Keratinocyte (primary cell): ENCODE data around the gene GP1BB. TPM values are rescaled to one million over a fixed set of nuclear protein-coding genes. Genes with fewer than 3 reads are reported as not detected.

Experiments
- DNase-seq: peaks from one replicate; pipeline ENCODE4 v3.0.0-alpha.2; 2011; ENCODE audit warnings: low read depth, missing footprints, low spot score
- FAIRE-seq: peaks from 2 replicates; lab custom pipeline; 2011; peaks lifted over from hg19 to GRCh38; lab: Jason Lieb, UNC
- H2AFZ ChIP-seq: 2 replicates; pipeline ENCODE4 v1.6.0; 2012; ENCODE audit warnings: low read length, control low read depth, inconsistent platforms; ENCODE audit not compliant: control insufficient read depth
- H3K27ac ChIP-seq: 2 replicates; pipeline ENCODE4 v1.5.1; 2011; ENCODE audit warnings: low read length; ENCODE audit not compliant: control insufficient read depth, insufficient read depth
- H3K27me3 ChIP-seq: 3 replicates; pipeline ENCODE4 v1.6.0; 2011; ENCODE audit warnings: low read length; ENCODE audit not compliant: control insufficient read depth, insufficient read depth; ENCODE audit errors: extremely low read depth
- H3K36me3 ChIP-seq, 2 experiments: 2 replicates in 1 of 2; 3 replicates in 1 of 2; pipeline ENCODE4 v1.5.1; 2011; ENCODE audit warnings: low read length in 2 of 2, mild to moderate bottlenecking in 1 of 2; ENCODE audit not compliant: control insufficient read depth in 2 of 2, insufficient read depth in 2 of 2; ENCODE audit errors: extremely low read depth in 1 of 2
- H3K4me1 ChIP-seq: 3 replicates; pipeline ENCODE4 v1.5.1; 2011; ENCODE audit warnings: low read length; ENCODE audit not compliant: control insufficient read depth, insufficient read depth; ENCODE audit errors: extremely low read depth
- H3K4me2 ChIP-seq: 3 replicates; pipeline ENCODE4 v1.6.0; 2011; ENCODE audit warnings: low read depth, low read length; ENCODE audit not compliant: control insufficient read depth, insufficient read depth; ENCODE audit errors: extremely low read depth
- H3K4me3 ChIP-seq, 3 experiments: fragments of 200-600 bp in 1 of 3; sonication (generic) in 1 of 3; 2 replicates in 2 of 3; 3 replicates in 1 of 3; pipeline ENCODE4 v1.5.1; 2011 to 2016; ENCODE audit warnings: low read length in 3 of 3, mild to moderate bottlenecking in 3 of 3, control low read depth in 2 of 3, inconsistent platforms in 1 of 3, low read depth in 1 of 3, mixed read lengths in 1 of 3, mixed run types in 1 of 3, moderate library complexity in 1 of 3; ENCODE audit not compliant: control insufficient read depth in 2 of 3, insufficient read depth in 2 of 3; ENCODE audit errors: extremely low read depth in 1 of 3
- H3K79me2 ChIP-seq: 2 replicates; pipeline ENCODE4 v1.6.0; 2012; ENCODE audit warnings: low read length; ENCODE audit not compliant: control insufficient read depth, insufficient read depth
- H3K9ac ChIP-seq: 3 replicates; pipeline ENCODE4 v1.6.0; 2011; ENCODE audit warnings: low read length; ENCODE audit not compliant: control insufficient read depth, insufficient read depth; ENCODE audit errors: extremely low read depth
- H3K9me1 ChIP-seq: 3 replicates; pipeline ENCODE4 v1.6.0; 2011; ENCODE audit warnings: low read length; ENCODE audit not compliant: control insufficient read depth, insufficient read depth; ENCODE audit errors: extremely low read depth
- H3K9me3 ChIP-seq: 2 replicates; pipeline ENCODE4 v1.5.1; 2012; ENCODE audit warnings: low read depth, low read length; ENCODE audit not compliant: control insufficient read depth
- H4K20me1 ChIP-seq: 3 replicates; pipeline ENCODE4 v1.6.0; 2011; ENCODE audit warnings: low read length; ENCODE audit not compliant: control insufficient read depth, insufficient read depth; ENCODE audit errors: extremely low read depth
- EZH2 ChIP-seq: IDR thresholded peaks from one replicate; pipeline ENCODE4 v1.6.1; 2012; ENCODE audit warnings: inconsistent platforms, mild to moderate bottlenecking, low read length, moderate library complexity
- dilution Hi-C: fragments of 300-500 bp; cut with MboI; formaldehyde crosslinking; loops from one replicate; pipeline ENCODE4 v1.7.0; 2020; ENCODE audit warnings: low sequenced_read_pairs; ENCODE audit not compliant: extremely low pct_ligation_motif_present
- polyA plus RNA-seq, 5 experiments: library from polyadenylated mRNA; depleted of rRNA in 3 of 5; stranded (reverse) in 3 of 5; stranded (forward) in 1 of 5; unstranded in 1 of 5; fragments of >200 nt; gene quantifications; 1 replicate in 1 of 5; 2 replicates in 3 of 5; 3 replicates in 1 of 5; pipeline versions ENCODE4 v1.2.1 to v1.2.3, GENCODE V29; 2011 to 2012; ENCODE audit warnings: missing spikeins in 2 of 5, low read depth in 1 of 5, low replicate concordance in 1 of 5
- TF ChIP-seq, protein P1 (sequence below), 3 experiments: IDR thresholded peaks in 1 of 3; conservative IDR thresholded peaks in 1 of 3; optimal IDR thresholded peaks in 1 of 3; 2 replicates in 2 of 3; 3 replicates in 1 of 3; pipeline versions ENCODE3 to v1.5.1; 2011; ENCODE audit warnings: low read length in 3 of 3, mild to moderate bottlenecking in 3 of 3, moderate library complexity in 2 of 3, control low read depth in 1 of 3, inconsistent platforms in 1 of 3; ENCODE audit not compliant: insufficient read depth in 2 of 3; ENCODE audit errors: extremely low read depth in 1 of 3

The GP1BB gene
- polyA plus RNA-seq, 1 donor (not counting 4 experiments of a cell fraction or from before 2014, with no cell fraction given), result 0.05 TPM

DNA sequence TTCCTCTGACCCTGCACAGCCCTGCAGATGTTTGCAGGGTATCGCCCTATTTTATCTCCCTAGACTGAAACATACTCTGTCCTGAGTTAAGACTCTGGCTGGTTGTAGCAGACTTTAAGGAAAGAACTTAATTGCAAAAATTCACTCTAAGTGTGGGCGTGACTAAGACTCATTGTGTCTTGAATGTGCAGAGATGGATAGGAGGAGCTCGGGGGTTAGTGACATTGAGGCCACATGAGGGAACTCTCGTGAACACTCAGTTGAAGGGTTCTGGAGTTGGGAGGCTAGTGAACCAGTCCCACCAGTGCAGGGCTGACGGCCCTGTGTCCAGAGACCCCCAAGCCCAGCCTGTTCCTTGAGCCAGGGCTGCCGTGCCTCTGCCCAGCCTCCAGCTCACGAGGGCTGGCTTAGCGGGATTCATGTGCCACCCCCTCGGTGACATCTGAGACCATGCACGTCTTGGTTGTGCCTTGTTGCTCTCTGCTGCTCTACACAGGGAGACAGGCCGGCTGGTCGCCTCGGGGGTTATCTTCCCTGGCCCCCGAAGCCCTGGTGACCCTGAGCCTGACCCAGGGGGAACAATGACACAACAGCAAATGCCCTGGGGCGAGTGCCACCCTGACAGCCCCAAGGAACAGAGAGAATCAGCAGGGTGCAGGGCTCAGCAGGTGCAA is 25.8 kb downstream of the GP1BB start:
- no peak overlapping the region for H3K9ac ChIP-seq
- H3K27ac ChIP-seq, result no peak overlapping the region
- dilution Hi-C loops, result no loop called here
- H4K20me1 ChIP-seq, result no peaks in the 10 kb centered on the region
- H3K4me3 ChIP-seq, result no peak overlapping the region
- no peaks in the 10 kb centered on the region for H3K79me2 ChIP-seq
- no peaks in the 10 kb centered on the region for H3K36me3 ChIP-seq
- no peak for FAIRE-seq
- peaks cover 10% of the 10 kb centered on the region for H3K27me3 ChIP-seq
- DNase-seq, result no peak
- no peak overlapping the region for H2AFZ ChIP-seq
- TF ChIP-seq EZH2, result no peak
- TF ChIP-seq, protein P1, sequence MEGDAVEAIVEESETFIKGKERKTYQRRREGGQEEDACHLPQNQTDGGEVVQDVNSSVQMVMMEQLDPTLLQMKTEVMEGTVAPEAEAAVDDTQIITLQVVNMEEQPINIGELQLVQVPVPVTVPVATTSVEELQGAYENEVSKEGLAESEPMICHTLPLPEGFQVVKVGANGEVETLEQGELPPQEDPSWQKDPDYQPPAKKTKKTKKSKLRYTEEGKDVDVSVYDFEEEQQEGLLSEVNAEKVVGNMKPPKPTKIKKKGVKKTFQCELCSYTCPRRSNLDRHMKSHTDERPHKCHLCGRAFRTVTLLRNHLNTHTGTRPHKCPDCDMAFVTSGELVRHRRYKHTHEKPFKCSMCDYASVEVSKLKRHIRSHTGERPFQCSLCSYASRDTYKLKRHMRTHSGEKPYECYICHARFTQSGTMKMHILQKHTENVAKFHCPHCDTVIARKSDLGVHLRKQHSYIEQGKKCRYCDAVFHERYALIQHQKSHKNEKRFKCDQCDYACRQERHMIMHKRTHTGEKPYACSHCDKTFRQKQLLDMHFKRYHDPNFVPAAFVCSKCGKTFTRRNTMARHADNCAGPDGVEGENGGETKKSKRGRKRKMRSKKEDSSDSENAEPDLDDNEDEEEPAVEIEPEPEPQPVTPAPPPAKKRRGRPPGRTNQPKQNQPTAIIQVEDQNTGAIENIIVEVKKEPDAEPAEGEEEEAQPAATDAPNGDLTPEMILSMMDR (optimal IDR thresholded peaks at IDR 0.05 in 1 of 3, IDR thresholded peaks at IDR 0.05 in 1 of 3, conservative IDR thresholded peaks at IDR 0.05 in 1 of 3; ENCODE audit: extremely low read depth in 1 of 3, insufficient read depth in 2 of 3, low read length in 3 of 3), result no peak
- H3K9me3 ChIP-seq, result no peaks in the 10 kb centered on the region
- H3K4me1 ChIP-seq, result no peaks in the 10 kb centered on the region
- no peaks in the 10 kb centered on the region for H3K9me1 ChIP-seq
- no peak overlapping the region for H3K4me2 ChIP-seq

DNA sequence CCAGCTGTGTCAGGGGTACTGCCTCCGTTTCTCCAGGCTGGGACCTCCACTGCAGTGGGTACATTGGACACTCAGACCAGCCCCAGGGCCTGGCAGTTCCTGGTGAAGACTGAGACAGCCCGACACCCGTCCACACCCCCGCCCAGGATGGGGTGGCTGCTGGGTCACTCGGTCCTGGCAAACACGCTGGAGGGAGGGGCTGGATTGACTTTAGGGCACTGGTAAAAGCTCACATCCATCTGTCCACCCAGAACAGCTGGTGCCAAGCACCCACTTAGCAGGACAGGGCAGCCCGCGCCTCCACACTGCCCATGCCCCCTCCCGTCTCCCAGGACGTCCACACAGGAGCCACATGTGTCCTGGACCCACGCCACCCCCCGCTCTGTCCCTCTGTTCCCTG is 26.5 kb downstream of the GP1BB start:
- no peaks in the 10 kb centered on the region for H4K20me1 ChIP-seq
- no peak overlapping the region for H3K27ac ChIP-seq
- H3K4me1 ChIP-seq, result no peaks in the 10 kb centered on the region
- H3K9ac ChIP-seq, result no peak overlapping the region
- FAIRE-seq (no peak), DNase-seq (no peak)
- no peaks in the 10 kb centered on the region for H3K9me1 ChIP-seq
- dilution Hi-C loops, result no loop called here
- H3K4me3 ChIP-seq, result no peak overlapping the region
- no peak for TF ChIP-seq EZH2
- TF ChIP-seq, protein P1 (optimal IDR thresholded peaks at IDR 0.05 in 1 of 3, IDR thresholded peaks at IDR 0.05 in 1 of 3, conservative IDR thresholded peaks at IDR 0.05 in 1 of 3; ENCODE audit: extremely low read depth in 1 of 3, insufficient read depth in 2 of 3, low read length in 3 of 3), result no peak
- no peaks in the 10 kb centered on the region for H3K36me3 ChIP-seq
- H3K4me2 ChIP-seq, result no peak overlapping the region
- no peak overlapping the region for H2AFZ ChIP-seq
- H3K27me3 ChIP-seq, result peaks cover 18% of the 10 kb centered on the region
- H3K9me3 ChIP-seq, result no peaks in the 10 kb centered on the region
- no peaks in the 10 kb centered on the region for H3K79me2 ChIP-seq
